Stimulated activated CD4-positive, alpha-beta T cell treated with anti-CD3 and anti-CD28 coated beads, Interleukin-2, amount 100 ng/mL, for 4 hours (primary cell): Measurements from ENCODE around the gene STN1.

Source experiments
- DNase-seq: peaks from one replicate; pipeline ENCODE4 v3.0.0-alpha.2; 2020; ENCODE audit warnings: low read depth

STN1 gene

DNA sequence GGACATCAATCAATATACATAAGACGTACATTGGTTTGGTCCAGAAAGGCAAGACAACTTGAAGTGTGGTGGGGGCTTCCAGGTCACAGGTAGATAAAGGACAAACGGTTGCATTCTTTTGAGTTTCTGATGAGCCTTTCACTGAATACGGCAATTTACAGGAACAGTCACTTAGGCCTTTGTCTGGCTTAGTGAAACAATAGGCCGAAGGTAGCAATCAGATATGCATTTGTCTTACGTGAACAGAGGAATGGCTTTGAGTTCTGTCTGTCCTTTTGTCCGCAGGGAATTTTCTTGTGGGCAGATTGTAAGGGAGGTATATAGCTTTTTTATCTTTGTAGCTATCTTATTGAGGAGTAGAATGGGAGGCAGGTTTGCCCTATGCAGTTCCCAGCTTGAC is 10.8 kb upstream of the STN1 start:
- no peak for DNase-seq

DNA sequence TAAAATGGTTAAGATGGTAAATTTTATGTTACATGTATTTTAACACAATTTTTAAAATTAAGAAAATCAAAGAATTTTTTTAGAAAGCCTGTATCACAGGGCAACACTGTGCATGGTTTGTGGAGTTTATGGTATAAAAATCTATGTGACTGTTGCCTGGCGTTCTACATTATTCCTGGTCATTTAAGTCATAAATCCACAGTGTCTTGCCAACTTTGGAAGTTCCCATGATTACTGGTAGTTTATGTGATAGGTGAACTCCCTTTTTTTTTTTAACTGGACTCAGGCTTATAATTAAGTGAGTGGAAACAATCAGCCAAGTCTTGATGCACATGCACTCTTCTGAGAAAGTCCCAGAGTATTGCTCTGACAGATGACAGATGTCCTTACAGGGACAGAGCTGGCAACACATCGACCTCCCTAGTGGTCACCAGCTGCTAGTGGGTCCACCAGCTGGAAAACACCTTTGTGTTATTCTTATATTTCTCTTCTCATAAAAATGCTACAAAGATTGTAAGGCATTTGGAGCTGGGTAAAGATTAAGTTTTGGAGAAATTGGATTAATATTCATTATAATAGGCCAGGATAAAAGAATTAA is 8.8 kb upstream of the STN1 start:
- no peak for DNase-seq

DNA sequence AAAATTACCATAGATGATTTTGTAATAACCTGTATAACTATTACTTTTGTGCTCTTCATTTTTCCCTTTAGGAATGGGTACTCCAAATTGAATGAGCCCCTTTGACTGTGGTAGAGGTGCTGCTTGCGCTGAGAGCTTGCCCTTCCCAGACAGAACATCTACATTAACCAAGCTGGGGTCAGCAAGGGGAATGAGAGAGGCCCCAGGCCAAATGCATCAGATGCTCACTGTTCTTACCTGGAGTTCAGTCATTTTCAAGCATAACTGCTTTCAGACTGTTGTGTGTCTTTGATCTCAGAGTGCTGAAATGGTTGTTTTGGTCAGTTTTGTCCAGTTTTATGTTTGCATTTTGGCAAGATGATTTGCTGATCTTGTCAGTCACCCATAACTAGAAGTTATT is 7.6 kb upstream of the STN1 start:
- DNase-seq: no peak

DNA sequence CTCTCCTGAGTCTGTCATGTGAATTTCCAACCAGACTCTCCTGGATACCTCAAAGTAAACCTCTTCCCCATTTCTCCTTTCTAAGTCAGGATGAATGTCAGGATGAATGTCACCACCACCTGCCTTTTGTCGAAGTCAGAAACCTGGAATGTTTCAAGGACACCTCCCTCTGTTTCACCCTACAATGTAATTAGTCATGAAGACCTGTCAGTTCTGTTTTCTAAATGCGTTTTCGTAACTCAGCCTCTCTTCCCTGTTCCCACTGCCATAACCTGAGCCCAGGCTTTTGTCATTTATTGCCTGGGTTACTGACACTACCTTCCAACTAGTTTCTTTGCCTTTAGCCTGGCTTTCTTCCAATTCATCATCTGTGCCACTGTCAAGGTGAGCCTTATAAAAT is 5.5 kb upstream of the STN1 start:
- DNase-seq: no peak

DNA sequence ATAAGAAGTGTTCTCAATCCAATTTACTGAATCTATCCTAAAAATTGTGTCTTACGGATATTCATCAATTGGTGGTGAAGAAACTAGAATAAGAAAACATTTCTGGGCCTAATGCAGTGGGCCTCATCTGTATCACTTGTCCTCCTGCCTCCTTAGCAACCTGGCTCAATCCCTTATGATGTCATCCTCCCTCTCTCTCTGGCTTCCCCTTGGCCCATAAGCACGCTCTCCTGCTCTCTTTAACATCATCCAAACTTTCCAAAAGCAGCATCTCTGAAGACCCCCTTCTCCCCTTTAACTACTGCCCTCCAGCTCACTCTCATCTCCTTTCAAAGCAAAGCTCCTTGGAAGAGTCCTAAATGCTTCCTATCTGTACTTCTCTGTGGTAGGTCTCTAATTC is 4.7 kb upstream of the STN1 start:
- no peak for DNase-seq

DNA sequence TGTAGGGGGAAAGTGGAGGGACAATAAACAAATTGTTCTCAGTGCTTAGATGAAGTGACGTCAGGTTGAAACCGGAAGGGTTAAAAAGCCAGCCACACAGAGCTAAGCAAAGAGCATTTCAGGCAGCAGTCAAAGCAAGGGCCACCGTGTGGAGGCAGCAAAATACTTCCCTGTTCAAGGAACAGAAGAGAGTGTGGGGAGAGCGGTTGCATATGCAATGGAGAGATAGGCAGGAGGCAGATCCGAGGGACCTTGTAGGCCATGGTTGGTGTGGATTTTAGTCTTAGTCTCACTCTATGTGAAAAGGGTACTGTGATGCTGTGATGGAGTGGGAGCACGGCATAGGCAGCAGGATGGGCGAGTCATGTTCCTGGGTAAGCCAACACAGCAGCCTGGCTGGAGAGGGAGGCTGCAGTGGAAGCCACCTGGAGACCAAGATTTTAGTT is 3.8 kb upstream of the STN1 start:
- DNase-seq: no peak

DNA sequence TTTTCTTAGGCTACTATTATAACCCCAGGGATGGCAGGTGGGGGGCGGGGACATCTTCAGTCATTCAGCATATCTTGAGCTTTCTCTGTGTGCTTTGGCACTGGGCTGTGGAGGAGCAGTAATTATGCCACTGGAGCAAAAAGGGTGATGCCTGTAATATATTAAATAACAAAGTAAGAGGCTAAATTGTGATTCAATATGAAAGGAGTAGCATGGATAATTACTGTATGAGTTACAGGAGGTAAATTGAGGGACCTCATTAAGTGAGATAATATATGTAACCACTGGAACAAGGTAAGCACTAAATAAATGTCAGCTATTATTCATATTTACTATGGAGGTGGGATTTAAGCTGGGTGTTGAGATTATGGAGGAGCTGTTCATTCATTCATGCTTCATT is 3.3 kb upstream of the STN1 start:
- no peak for DNase-seq

DNA sequence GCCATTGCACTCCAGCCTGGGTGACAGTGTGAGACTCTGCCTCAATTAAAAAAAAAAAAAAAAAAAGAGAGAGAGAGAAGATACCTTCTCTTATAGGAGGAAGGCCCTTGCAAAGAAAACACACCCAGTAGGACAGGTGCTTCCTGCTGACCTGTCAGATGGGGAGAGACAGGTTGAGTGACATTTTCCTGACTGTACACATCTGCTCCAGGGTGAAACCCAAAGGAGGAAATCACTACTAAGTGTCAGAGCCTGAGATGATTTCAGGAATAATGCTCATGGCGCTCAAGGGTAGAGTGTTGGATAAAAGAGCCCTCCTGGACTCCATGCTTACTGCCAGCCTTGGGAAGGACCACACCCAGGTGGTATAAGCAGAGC is 1.7 kb upstream of the STN1 start:
- no peak for DNase-seq

DNA sequence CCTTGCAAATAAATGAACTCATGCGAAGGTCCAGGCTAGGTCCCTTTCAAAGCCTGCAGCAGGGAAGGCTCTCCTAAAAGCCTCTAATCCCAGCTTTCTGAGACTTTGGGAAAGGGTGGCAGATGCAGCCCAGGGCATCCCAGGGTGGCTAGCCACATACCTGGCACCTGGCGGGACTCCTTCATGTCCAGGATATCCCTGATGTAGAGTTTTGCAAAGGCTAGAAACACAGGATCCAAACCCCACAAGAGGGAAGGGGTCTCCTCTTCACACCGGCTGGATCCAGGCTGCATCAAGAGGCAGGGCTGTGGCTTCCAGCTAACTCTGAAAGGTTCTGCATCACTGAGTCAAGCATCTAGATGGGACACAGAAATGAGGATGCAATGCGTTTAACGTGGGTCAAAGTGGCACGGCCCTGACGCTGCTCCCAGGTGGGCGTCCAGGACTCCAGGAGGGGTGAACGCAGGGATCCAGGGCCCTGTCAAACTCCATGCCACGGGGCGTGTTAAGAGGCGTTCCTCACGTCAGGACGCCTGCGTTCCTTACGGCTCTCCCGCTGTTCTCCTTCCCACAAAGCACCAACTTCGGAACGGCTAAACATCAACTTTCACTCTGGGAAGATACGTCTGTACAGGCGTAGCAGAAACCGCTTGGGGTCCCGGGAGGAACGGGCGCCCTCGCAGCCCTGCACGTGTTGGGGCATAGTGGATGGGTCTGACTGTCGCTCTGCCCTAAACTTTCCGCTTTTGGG is 507 bp downstream of the STN1 start:
- DNase-seq: no peak

DNA sequence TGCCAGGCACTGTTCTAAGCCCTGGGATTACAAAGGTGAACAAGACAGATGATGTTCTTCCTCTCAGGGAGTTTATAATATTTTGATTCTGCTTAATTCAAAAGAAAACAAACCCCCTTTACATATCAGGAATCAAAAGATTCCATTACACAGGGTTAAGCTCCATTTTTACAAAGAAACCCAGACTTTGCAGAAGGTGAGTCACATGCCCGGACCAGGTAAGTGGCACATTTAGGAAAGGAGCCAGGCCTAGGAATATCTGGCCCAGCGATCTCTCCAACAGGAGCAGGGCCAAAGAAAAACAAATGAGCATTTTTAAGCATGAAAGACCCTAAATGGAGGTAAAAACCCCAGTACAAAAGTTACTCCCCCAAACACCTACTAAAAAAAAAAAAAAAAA is 1.1 kb downstream of the STN1 start:
- no peak for DNase-seq

DNA sequence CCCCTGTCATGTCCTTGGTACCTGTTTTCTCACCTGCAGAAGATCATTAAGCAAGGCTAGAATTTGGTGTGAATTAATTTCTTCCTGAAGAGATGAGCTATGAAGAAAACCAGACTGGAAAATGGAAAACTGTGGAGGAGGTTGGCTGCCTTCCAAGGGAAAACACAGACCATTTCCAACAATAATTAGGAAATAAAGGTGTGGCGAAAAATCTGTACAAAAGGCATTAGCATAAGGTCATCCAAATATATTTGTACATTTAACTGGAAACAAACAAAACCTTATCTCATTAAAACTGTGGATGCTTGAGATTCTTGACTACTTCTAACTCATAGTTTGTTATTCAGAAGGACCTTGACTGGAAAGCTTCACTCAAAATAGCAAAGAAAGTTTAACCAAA is 1.7 kb downstream of the STN1 start:
- no peak for DNase-seq

DNA sequence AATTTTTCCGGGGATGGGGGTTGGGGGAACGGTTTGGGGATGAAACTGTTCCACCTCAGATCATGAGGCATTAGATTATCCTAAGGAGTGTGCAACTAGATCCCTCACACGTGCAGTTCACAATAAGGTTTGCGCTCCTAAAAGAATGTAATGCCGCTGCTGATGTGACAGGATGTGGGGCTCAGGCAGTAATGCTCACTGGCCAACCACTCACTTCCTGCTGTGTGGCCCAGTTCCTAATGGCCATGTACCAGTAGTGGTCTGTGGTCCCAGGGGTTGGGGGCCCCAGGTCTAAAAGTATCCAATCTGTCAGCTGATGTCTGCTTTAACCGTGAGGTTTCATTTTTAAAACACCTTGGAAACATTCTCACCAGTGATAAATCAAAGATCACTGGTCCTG is 2.2 kb downstream of the STN1 start:
- DNase-seq: no peak

DNA sequence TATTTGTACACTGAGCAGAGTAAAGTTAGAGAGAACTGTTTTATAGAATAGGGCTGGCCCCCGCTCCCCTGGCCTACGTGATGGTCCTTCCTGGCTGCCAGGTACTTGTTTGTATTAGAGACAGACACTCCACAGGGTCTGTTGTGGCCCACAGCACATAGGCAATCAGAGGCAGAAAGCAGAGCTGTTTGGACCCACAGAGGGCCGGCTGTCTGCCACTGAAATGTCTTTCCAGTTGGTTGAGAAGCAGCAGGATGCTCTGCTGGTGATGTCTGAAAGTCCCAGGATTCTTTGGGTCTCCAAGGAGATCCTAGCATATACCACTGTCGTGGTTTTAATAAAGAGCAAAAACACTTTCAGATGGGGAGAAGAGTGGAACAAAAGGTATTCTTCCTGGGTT is 5.2 kb downstream of the STN1 start:
- no peak for DNase-seq

DNA sequence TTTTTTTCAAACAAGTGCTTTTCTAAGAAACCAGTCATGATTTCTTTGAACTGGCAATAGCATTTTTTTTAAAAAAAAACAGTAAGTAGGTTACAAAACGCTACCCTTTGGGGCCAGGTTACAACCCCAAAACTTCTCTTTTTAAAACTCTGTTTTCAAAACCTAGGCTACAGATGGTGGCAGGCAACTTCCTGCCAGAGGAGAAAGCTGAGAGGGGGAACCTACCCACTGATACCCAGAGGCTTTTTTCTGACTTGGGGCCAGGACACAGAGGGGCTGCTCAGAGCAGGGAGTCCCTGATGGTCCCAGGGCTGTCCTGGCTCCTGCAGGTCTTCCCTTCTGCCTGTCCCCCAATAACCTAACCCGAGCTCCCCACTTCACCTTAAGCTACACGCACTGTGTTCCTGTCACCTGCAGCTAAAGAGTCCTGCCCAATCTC is 6.9 kb downstream of the STN1 start:
- DNase-seq: no peak

DNA sequence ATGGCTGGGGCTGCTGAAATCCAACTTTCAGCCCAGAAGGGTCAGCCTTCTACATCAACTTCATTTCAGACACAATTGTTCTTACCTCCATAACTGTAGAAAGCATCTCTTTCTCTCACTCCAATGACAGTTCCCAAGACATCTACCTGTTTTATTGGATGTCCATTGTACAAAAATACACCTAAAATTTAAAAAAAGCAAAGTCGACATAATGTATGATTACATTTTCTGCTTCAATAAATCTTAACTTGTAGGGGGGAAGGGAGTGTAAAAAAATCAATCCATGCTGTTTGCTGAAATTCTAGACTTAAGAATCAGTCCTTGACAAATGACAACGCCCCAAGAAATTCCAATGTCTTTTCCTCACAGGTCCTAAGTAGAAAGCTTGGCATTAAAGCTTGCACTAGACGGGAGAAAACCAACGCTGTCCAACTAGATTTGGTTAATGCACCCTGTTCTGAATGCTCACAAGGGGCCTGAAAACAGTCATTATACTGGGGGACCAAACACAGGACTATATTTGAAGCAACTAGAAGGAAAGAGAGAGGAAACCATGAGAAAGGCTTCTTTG is 7.5 kb downstream of the STN1 start:
- no peak for DNase-seq

DNA sequence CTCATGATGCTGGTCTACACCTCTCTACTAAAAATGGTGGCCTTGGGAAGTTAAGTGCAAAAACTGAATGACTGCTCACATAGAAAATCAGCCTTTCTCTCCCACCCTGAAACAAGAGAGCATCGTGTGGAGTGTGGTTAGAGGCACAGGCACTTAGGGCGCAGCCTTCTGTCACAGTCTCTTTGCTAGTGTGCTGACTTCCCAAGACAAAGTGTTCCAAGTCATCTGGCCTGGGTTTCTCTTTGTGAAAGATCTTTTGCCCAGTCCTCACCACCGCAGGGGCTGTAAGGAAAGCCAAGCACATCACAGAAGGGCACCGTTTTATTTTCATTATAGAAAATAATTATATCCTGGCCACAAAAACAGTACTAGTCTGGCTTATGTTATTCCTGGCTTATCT is 12.5 kb downstream of the STN1 start:
- no peak for DNase-seq

DNA sequence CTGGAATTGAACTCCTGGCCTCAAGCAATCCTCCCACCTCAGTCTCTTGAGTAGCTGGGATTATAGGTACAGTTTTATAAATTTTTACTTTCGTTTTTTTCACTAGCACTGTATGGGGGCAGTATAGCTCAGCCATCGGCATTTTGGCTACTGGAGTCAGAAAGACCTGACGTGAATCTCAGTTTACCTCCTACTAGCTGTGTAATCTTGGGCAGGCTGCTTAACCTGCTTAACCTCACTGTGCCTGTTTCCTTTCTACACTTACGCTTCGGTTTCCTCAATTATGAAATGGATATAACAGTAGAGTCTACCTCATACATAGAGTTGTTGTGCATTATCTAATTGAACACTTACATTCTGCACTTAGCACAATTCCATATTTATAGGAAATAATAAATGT is 16.7 kb downstream of the STN1 start:
- DNase-seq: no peak

DNA sequence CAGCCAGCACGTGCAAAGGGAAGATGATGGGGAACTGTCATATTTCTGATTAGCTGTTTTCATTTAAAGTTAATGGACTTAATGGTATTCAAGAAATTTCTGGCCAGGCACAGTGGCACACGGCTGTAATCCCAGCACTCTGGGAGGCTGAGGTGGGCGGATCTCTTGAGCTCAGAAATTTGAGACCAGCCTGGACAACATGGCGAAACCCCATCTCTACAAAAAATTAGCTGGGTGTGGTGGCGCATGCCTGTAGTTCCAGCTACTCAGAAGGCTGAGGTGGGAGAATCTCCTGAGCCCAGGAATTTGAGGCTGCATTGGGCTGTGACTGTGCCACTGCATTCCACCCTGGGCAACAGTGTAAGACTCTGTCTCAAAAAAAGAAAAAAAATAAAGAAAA is 18.7 kb downstream of the STN1 start:
- DNase-seq: no peak

DNA sequence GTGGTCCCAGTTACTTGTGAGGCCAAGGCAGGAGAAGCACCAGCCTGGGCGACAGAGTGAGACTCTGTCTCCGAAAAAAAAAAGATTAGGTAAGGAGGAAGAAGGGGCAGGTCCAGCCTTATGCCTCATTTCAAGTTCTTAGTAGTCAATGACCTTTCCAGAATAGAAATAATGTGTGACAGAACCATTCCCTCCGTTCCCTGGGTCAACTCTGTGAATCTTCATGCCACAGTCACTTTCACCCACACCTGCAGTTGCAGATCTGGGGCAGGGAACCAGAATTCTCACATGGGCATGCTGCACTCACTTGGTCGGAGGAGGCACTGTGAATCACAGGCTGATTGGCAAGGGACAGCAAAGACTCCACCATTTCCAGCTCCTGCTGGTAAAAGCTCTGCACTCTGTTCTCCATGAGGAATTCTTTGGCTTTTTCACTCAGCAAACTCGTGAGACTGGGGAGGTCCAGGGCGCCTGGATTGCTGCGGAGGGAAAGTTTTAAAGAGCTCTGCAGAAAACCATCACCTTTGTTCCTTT is 20.7 kb downstream of the STN1 start:
- DNase-seq: no peak

DNA sequence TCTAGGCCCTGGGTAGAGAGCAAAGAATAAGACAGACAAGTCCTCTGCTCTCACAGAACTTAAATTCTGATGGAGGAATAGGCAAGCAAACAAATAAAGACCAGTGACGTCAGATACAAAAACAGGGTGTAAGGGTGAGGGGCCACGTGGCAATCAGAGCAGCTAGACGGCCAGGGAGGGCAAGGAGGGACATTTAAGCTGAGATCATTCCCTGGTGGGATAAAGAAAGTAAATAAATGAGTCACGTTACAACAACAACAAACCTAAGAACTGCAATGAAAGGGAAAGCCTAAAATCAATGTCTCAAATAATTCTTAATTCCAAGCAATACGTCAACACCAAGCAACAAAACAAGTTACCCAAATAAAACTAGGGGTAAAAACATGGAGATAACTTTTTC is 21.8 kb downstream of the STN1 start:
- no peak for DNase-seq

DNA sequence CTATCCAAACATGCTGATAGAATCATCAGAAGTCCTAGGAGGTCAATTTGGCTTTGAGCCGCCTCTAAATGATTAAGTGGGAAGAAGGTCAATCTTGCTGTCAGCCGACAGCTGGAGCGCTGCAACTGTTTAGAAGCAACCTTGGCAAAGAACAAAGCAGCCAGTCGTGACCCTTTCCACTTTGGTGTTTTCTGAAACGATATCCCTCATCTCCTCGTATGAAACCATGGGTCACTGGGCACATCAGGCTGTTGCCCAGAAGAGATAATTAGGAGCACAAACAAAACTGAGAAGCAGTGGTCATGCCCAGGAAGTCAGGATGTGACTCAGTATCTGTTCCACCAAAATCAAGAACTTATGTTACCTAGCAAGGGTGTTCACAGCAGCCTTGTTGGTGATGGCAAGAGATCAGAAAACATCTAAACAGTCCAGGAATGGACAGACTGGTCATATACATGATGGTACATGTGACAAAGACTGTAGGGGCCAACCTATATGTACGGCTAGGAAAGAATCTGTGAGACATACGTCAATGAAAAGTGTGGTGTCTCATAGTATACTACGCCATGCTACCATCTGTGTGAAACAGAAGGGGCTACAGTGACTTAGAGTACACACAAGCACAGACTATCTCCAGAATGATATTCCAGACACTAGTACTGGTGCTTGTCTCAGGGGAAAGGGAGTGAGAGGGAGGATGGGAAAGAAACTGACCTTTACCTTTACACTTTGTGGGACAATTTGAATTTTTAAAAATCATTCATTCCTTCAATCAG is 22.4 kb downstream of the STN1 start:
- no peak for DNase-seq

DNA sequence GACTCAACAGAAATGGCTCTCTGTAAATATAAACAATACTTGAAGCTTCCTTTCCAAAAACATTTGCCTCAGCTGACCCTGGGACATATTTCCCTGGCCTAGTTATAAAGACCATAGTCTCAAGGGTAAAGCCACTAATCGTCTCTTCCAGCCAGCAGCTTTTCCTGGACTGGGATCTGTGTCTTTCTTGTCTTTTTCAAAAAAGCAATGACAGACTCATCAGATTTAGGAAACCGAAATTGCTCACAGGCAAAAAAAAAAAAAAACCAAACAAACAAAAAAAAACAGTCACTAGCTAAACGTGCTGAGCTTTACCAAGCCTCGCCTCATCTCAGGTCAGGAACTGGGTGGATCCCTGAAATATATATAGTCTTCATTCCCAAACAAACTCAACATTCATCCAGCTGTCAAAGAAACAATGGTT is 23.5 kb downstream of the STN1 start:
- no peak for DNase-seq

DNA sequence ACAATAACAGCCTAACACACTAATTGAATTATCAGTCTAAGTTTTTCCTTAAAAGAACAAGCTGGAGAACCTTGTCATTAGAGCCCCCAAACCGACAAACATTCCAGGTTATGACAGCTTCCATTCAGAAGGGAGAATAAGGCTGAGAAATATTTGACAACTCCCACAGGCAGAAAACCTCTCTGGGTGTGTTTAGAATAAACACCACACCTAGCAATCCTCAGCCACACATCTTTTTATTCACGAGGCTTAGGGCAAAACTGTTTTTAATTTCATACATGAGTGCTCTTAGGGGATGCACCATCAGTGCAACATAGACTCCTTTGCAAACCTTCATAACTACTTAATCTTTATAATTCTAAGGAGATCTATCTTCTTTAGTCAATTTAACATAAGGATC is 24.2 kb downstream of the STN1 start:
- DNase-seq: no peak
